Measurements from ENCODE around the gene EXOSC2.

- TF ChIP-seq REST (IDR thresholded peaks at IDR 0.05; ENCODE audit: low read depth) (no peak), CEBPB (IDR thresholded peaks at IDR 0.05) (no peak)
Observed at GRCh38 chr9:130669965-130670364, 23.6 kb upstream of the EXOSC2 start.

All from Ishikawa (cell line).